Suprapubic skin (tissue), 4 donors: ENCODE measurements around the gene NPEPL1.

Experiments used
- CTCF ChIP-seq, 2 donors: fragments of 200-600 bp in 1 of 2; fragments of 450-650 bp in 1 of 2; sonication (generic) in 1 of 2; IDR thresholded peaks; one replicate each; pipeline ENCODE4 v1.5.1; 2016 to 2019; ENCODE audit warnings: antibody characterized with exemption in 2 of 2, mild to moderate bottlenecking in 1 of 2, moderate library complexity in 1 of 2
- EP300 ChIP-seq: sonication (generic); formaldehyde crosslinking; IDR thresholded peaks from one replicate; pipeline ENCODE4 v1.6.1; 2017; ENCODE audit warnings: antibody characterized with exemption
- POLR2A ChIP-seq, 2 donors: fragments of 450-650 bp; IDR thresholded peaks; one replicate each; pipeline ENCODE4 v1.6.1; 2017; ENCODE audit warnings: antibody characterized with exemption in 2 of 2, mild to moderate bottlenecking in 2 of 2, moderate library complexity in 2 of 2
- POLR2AphosphoS5 ChIP-seq, 3 donors: sonication (generic); formaldehyde crosslinking; IDR thresholded peaks; one replicate each; pipeline ENCODE4 v1.6.1; 2017; ENCODE audit warnings: antibody characterized with exemption in 3 of 3

- no peak for TF ChIP-seq CTCF (IDR thresholded peaks at IDR 0.05)
- TF ChIP-seq POLR2A (IDR thresholded peaks at IDR 0.05): no peak
- TF ChIP-seq POLR2AphosphoS5 (IDR thresholded peaks at IDR 0.05): no peak
- no peak for TF ChIP-seq EP300
Observed at GRCh38 chr20:58721951-58722778, 29.6 kb downstream of the NPEPL1 start.
